ENCODE measurements around the gene MYL6.
A peak's percentile ranks its signal among the peaks of the same experiment; 100 is the strongest.

The MYL6 gene

GRCh38 chr12:56188131-56188777, 30.1 kb downstream of the MYL6 start:
- FAIRE-seq (no peak), DNase-seq (ENCODE audit: insufficient read length, low spot score) (no peak)
- TF ChIP-seq CTCF (IDR thresholded peaks at IDR 0.05; ENCODE audit: insufficient read depth, missing control alignments), result no peak

- FAIRE-seq (no peak), DNase-seq (ENCODE audit: insufficient read length, low spot score) (no peak)
- TF ChIP-seq CTCF (IDR thresholded peaks at IDR 0.05; ENCODE audit: insufficient read depth, missing control alignments), result no peak
Measured at GRCh38 chr12:56188778-56189098, 30.6 kb downstream of the MYL6 start.

- TF ChIP-seq CTCF (IDR thresholded peaks at IDR 0.05; ENCODE audit: insufficient read depth, missing control alignments), result peak; percentile 63
- FAIRE-seq, result no peak
- peak; percentile 78 for DNase-seq (ENCODE audit: insufficient read length, low spot score)
Measured at GRCh38 chr12:56189099-56189917, 31.1 kb downstream of the MYL6 start, which contains the start of gene SMARCC2. Gene SMARCC2 (minus strand): TSS chr12:56189483. CDS start chr12:56189461, 22 bp downstream.

GRCh38 chr12:56189918-56190694, 31.9 kb downstream of the MYL6 start:
- FAIRE-seq (no peak), DNase-seq (ENCODE audit: insufficient read length, low spot score) (no peak)
- TF ChIP-seq CTCF (IDR thresholded peaks at IDR 0.05; ENCODE audit: insufficient read depth, missing control alignments), result no peak

- FAIRE-seq (no peak), DNase-seq (ENCODE audit: insufficient read length, low spot score) (no peak)
Measured at GRCh38 chr12:56190695-56191155, 32.6 kb downstream of the MYL6 start.

GRCh38 chr12:56192582-56192981, 34.4 kb downstream of the MYL6 start:
- no peak for FAIRE-seq
- no peak for DNase-seq (ENCODE audit: insufficient read length, low spot score)
- no peak for TF ChIP-seq CTCF (IDR thresholded peaks at IDR 0.05; ENCODE audit: insufficient read depth, missing control alignments)

More at GRCh38 chr12:56190695-56191155, 32.6 kb downstream of the MYL6 start:
- TF ChIP-seq CTCF (IDR thresholded peaks at IDR 0.05; ENCODE audit: insufficient read depth, missing control alignments), result no peak
